Measurements from ENCODE around the gene KMT5B. TPM values are rescaled to one million over a fixed set of nuclear protein-coding genes. Genes with fewer than 3 reads are reported as not detected.
A peak's percentile ranks its signal among the peaks of the same experiment; 100 is the strongest.

KMT5B gene
- total RNA-seq, 1 donor from 2014 or later = 59.4 TPM

- Mint-ChIP-seq H3K4me3 (ENCODE audit: unreplicated experiment) (no peak overlapping the region), H3K27ac (ENCODE audit: unreplicated experiment) (no peak overlapping the region), H3K27me3 (ENCODE audit: unreplicated experiment) (no peaks in the 10 kb centered on the region), H3K36me3 (ENCODE audit: unreplicated experiment) (peaks cover 7% of the 10 kb centered on the region), H3K9me3 (ENCODE audit: unreplicated experiment) (no peaks in the 10 kb centered on the region), H3K4me1 (ENCODE audit: unreplicated experiment) (peaks cover 25% of the 10 kb centered on the region)
- no peak for DNase-seq (ENCODE audit: extremely low spot score, unreplicated experiment)
- no peak for TF ChIP-seq CTCF (IDR thresholded peaks at IDR 0.05)
Measured at GRCh38 chr11:68194675-68195294, 18.3 kb downstream of the KMT5B start.

- H3K9me3 Mint-ChIP-seq (ENCODE audit: unreplicated experiment) = no peaks in the 10 kb centered on the region
- no peak overlapping the region for H3K27ac Mint-ChIP-seq (ENCODE audit: unreplicated experiment)
- no peak for DNase-seq (ENCODE audit: extremely low spot score, unreplicated experiment)
- H3K4me1 Mint-ChIP-seq (ENCODE audit: unreplicated experiment) = peaks cover 17% of the 10 kb centered on the region
- H3K36me3 Mint-ChIP-seq (ENCODE audit: unreplicated experiment) = no peaks in the 10 kb centered on the region
- H3K27me3 Mint-ChIP-seq (ENCODE audit: unreplicated experiment) = no peaks in the 10 kb centered on the region
- H3K4me3 Mint-ChIP-seq (ENCODE audit: unreplicated experiment) = no peak overlapping the region
- TF ChIP-seq CTCF (IDR thresholded peaks at IDR 0.05) = no peak
Measured at GRCh38 chr11:68193018-68193417, 20.1 kb downstream of the KMT5B start.

GRCh38 chr11:68191661-68192579 lies 21.2 kb downstream of the KMT5B start:
- no peak overlapping the region for H3K4me3 Mint-ChIP-seq (ENCODE audit: unreplicated experiment)
- DNase-seq (ENCODE audit: extremely low spot score, unreplicated experiment) = no peak
- no peak overlapping the region for H3K27ac Mint-ChIP-seq (ENCODE audit: unreplicated experiment)
- no peaks in the 10 kb centered on the region for H3K27me3 Mint-ChIP-seq (ENCODE audit: unreplicated experiment)
- H3K36me3 Mint-ChIP-seq (ENCODE audit: unreplicated experiment) = peaks cover 6% of the 10 kb centered on the region
- no peaks in the 10 kb centered on the region for H3K9me3 Mint-ChIP-seq (ENCODE audit: unreplicated experiment)
- H3K4me1 Mint-ChIP-seq (ENCODE audit: unreplicated experiment) = peaks cover 17% of the 10 kb centered on the region
- TF ChIP-seq CTCF (IDR thresholded peaks at IDR 0.05) = no peak

GRCh38 chr11:68189888-68190287 lies 23.2 kb downstream of the KMT5B start:
- no peaks in the 10 kb centered on the region for H3K9me3 Mint-ChIP-seq (ENCODE audit: unreplicated experiment)
- no peaks in the 10 kb centered on the region for H3K27me3 Mint-ChIP-seq (ENCODE audit: unreplicated experiment)
- peaks cover 17% of the 10 kb centered on the region for H3K36me3 Mint-ChIP-seq (ENCODE audit: unreplicated experiment)
- H3K4me3 Mint-ChIP-seq (ENCODE audit: unreplicated experiment) = no peak overlapping the region
- no peak for TF ChIP-seq CTCF (IDR thresholded peaks at IDR 0.05)
- DNase-seq (ENCODE audit: extremely low spot score, unreplicated experiment) = no peak
- H3K4me1 Mint-ChIP-seq (ENCODE audit: unreplicated experiment) = peaks cover 17% of the 10 kb centered on the region
- H3K27ac Mint-ChIP-seq (ENCODE audit: unreplicated experiment) = peak overlapping the region; percentile 3

- TF ChIP-seq CTCF (IDR thresholded peaks at IDR 0.05) = no peak
- H3K9me3 Mint-ChIP-seq (ENCODE audit: unreplicated experiment) = no peaks in the 10 kb centered on the region
- DNase-seq (ENCODE audit: extremely low spot score, unreplicated experiment) = no peak
- H3K4me1 Mint-ChIP-seq (ENCODE audit: unreplicated experiment) = peaks cover 17% of the 10 kb centered on the region
- H3K27me3 Mint-ChIP-seq (ENCODE audit: unreplicated experiment) = no peaks in the 10 kb centered on the region
- H3K27ac Mint-ChIP-seq (ENCODE audit: unreplicated experiment) = no peak overlapping the region
- H3K4me3 Mint-ChIP-seq (ENCODE audit: unreplicated experiment) = no peak overlapping the region
- H3K36me3 Mint-ChIP-seq (ENCODE audit: unreplicated experiment) = peaks cover 23% of the 10 kb centered on the region
Measured at GRCh38 chr11:68189082-68189481, 24.0 kb downstream of the KMT5B start.

Measured in osteocyte (in vitro differentiated cells).